ACC112 (cell line): ENCODE results near the gene IQCE.

ENCODE experiments used
- H2AFZ ChIP-seq: fragments of 200-600 bp; sonication (generic); one replicate; pipeline ENCODE4 v1.6.0; 2017; ENCODE audit warnings: antibody characterized with exemption, low read length; ENCODE audit not compliant: unreplicated experiment
- H3K27ac ChIP-seq: fragments of 200-600 bp; sonication (generic); 2 replicates; pipeline ENCODE4 v1.5.1; 2014; ENCODE audit warnings: low read depth, mild to moderate bottlenecking, antibody characterized with exemption, low read length, moderate library complexity
- H3K27me3 ChIP-seq: fragments of 200-600 bp; sonication (generic); 2 replicates; pipeline ENCODE4 v1.6.1; 2014; ENCODE audit warnings: mild to moderate bottlenecking, antibody characterized with exemption, low read length, moderate library complexity, mixed read lengths; ENCODE audit not compliant: insufficient read depth
- H3K36me3 ChIP-seq: fragments of 200-600 bp; sonication (generic); 2 replicates; pipeline ENCODE4 v1.6.1; 2016; ENCODE audit warnings: mild to moderate bottlenecking, antibody characterized with exemption, low read length, moderate library complexity, mixed read lengths; ENCODE audit not compliant: insufficient read depth
- H3K4me1 ChIP-seq: fragments of 200-600 bp; sonication (generic); one replicate; pipeline ENCODE4 v1.6.1; 2016; ENCODE audit warnings: low read length, mixed read lengths; ENCODE audit not compliant: insufficient read depth, unreplicated experiment, control insufficient read depth
- H3K4me3 ChIP-seq: fragments of 200-600 bp; sonication (generic); 2 replicates; pipeline ENCODE4 v1.5.1; 2014; ENCODE audit warnings: mild to moderate bottlenecking, low read depth, low read length
- H3K79me2 ChIP-seq: fragments of 200-600 bp; sonication (generic); one replicate; pipeline ENCODE4 v1.6.0; 2016; ENCODE audit warnings: low read length; ENCODE audit not compliant: control insufficient read depth, unreplicated experiment, insufficient read depth

Gene IQCE

DNA sequence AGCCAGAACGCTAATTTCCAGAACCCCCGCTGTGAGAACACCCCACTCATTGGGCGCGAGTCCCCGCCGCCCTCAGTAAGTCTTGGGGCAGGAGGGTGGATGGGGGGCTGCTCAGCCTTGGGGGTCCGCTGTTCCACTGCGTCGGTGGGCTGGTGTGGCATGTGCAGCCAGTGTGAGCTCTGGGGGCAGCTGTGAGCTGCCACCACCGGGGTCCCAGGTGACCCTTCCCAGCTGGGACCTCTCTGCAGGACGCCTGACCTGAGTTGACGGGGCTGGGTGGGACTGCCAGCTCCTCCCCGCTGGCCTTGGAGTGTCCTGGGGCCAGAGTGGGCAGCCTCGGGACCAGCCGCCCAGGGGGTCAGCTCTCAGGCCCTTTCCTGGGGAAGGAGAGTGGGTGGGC lies 100.2 kb downstream of the IQCE start:
- H3K27ac ChIP-seq = no peak overlapping the region

GRCh38 chr7:2659556-2660358 lies 101.0 kb downstream of the IQCE start:
- no peaks in the 10 kb centered on the region for H3K79me2 ChIP-seq
- no peak overlapping the region for H2AFZ ChIP-seq
- no peak overlapping the region for H3K27ac ChIP-seq
- no peaks in the 10 kb centered on the region for H3K27me3 ChIP-seq
- no peak overlapping the region for H3K4me3 ChIP-seq
- no peaks in the 10 kb centered on the region for H3K36me3 ChIP-seq
- H3K4me1 ChIP-seq = no peaks in the 10 kb centered on the region

More for the DNA sequence above, 100.2 kb downstream of the IQCE start:
- no peak overlapping the region for H2AFZ ChIP-seq
- no peaks in the 10 kb centered on the region for H3K4me1 ChIP-seq
- H3K4me3 ChIP-seq = no peak overlapping the region
- H3K36me3 ChIP-seq = no peaks in the 10 kb centered on the region
- no peaks in the 10 kb centered on the region for H3K27me3 ChIP-seq
- no peaks in the 10 kb centered on the region for H3K79me2 ChIP-seq

GRCh38 chr7:2660359-2661095 lies 101.7 kb downstream of the IQCE start:
- H3K4me3 ChIP-seq = no peak overlapping the region
- no peaks in the 10 kb centered on the region for H3K4me1 ChIP-seq
- H3K36me3 ChIP-seq = no peaks in the 10 kb centered on the region
- H3K79me2 ChIP-seq = no peaks in the 10 kb centered on the region
- no peak overlapping the region for H2AFZ ChIP-seq
- H3K27me3 ChIP-seq = peaks cover 2% of the 10 kb centered on the region; the same call in 1 of the 2 replicates
- H3K27ac ChIP-seq = no peak overlapping the region

- Histone ChIP-seq H3K27me3 (peaks cover 5% of the 10 kb centered on the region; the same call in 1 of the 2 replicates), H2AFZ (no peak overlapping the region), H3K4me1 (no peaks in the 10 kb centered on the region), H3K4me3 (no peak overlapping the region), H3K27ac (no peak overlapping the region), H3K79me2 (no peaks in the 10 kb centered on the region), H3K36me3 (no peaks in the 10 kb centered on the region)
Observed at GRCh38 chr7:2661096-2661449, 102.3 kb downstream of the IQCE start.

DNA sequence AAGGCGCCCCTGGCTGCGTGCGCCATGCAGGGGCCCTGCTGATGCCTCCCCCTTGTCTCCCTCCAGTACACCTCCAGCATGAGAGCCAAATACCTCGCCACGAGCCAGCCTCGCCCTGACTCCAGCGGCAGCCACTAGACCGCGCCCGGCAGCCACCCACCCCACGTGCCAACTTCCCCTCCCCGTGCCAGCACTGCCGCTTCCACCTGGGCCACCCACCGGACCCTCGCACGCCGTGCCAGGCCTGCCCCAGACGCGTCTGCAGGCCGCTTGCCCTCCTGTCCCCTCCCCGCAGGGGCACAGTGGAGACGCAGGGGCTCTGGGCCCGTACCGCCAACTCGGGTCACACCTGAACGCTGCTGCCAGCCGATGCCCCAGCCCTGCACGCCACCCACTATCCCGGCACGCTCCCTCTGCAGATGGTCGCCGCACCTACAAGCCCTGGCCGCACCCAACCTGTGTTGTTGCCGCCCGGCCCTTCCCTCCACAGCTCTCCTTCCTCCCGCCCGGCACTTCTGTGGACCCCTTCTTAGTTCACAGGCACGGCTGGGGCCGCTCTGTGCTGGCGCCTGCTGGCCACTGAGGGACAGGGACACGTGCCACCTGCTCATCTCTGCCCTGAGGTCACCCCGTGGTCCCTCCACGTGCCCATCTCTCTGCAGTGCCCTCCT lies 103.0 kb downstream of the IQCE start:
- no peak overlapping the region for H3K27ac ChIP-seq
- H3K27me3 ChIP-seq = peaks cover 8% of the 10 kb centered on the region
- H3K4me1 ChIP-seq = no peaks in the 10 kb centered on the region
- H3K4me3 ChIP-seq = no peak overlapping the region
- H3K79me2 ChIP-seq = no peaks in the 10 kb centered on the region
- no peak overlapping the region for H2AFZ ChIP-seq
- H3K36me3 ChIP-seq = no peaks in the 10 kb centered on the region

GRCh38 chr7:2662273-2663120 lies 103.7 kb downstream of the IQCE start:
- Histone ChIP-seq H3K36me3 (no peaks in the 10 kb centered on the region), H3K27ac (no peak overlapping the region), H3K79me2 (no peaks in the 10 kb centered on the region), H3K4me1 (no peaks in the 10 kb centered on the region), H3K27me3 (peaks cover 14% of the 10 kb centered on the region), H3K4me3 (no peak overlapping the region), H2AFZ (no peak overlapping the region)

- H3K27me3 ChIP-seq = peaks cover 14% of the 10 kb centered on the region
- no peaks in the 10 kb centered on the region for H3K36me3 ChIP-seq
- H3K4me1 ChIP-seq = no peaks in the 10 kb centered on the region
Observed at GRCh38 chr7:2663121-2663886, 104.5 kb downstream of the IQCE start.

DNA sequence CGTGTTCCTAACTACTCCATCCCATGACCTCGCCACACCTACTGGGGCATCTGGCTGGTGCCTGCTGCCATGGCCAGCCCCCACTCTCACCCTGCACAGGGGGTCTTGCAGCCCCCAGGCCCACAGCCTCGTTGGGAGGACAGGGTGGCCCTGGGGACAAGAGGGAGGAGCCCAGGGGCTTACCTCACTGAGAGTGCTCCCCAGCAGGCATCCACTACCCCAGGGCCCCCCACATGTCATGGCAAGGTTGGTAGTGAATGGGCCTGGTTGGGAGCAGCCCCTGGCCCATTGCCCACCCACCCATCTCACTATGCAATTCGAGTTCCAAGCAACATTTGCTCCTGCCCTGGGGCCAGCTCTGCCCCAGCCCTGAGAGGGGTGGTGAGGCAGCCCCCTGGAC lies 105.2 kb downstream of the IQCE start:
- no peaks in the 10 kb centered on the region for H3K36me3 ChIP-seq
- no peaks in the 10 kb centered on the region for H3K4me1 ChIP-seq
- no peak overlapping the region for H3K27ac ChIP-seq
- no peaks in the 10 kb centered on the region for H3K79me2 ChIP-seq
- no peak overlapping the region for H2AFZ ChIP-seq
- H3K4me3 ChIP-seq = no peak overlapping the region
- H3K27me3 ChIP-seq = peaks cover 14% of the 10 kb centered on the region

More at GRCh38 chr7:2663121-2663886, 104.5 kb downstream of the IQCE start:
- H3K27ac ChIP-seq = no peak overlapping the region
- H3K4me3 ChIP-seq = no peak overlapping the region
- H2AFZ ChIP-seq = no peak overlapping the region
- H3K79me2 ChIP-seq = no peaks in the 10 kb centered on the region
